ENCODE results near the gene SPATA24.

The SPATA24 gene

DNA sequence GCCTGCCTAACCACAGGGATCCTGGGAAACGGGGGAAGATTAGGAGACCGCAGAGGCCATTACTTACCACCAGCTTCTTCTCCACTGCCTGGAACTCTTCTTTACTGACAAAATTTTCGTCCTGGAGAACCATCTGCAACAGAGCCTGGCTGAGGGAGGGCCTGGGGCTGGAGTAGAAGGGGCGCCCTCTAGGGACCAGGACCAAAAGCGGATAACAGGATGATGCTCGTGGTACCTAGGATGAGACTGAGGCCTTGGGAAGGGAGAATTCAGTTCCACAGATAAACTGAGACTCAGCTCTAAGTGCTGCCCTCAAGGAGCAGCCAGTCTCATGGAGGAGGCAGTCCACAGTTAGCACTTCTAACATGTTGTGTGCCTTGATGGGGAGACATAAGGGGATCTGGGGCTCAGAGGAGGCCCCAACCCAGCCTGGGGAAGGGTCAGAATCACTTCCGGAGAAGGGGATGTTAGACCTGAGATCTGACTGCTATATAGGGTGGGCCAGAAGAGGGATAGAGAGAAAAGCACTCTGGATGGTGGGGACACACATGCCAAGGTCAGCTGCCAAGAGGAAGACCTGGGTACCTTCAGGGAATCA is 1.2 kb downstream of the SPATA24 start:
- H3K9me3 ChIP-seq (ENCODE audit: low read length), result no peaks in the 10 kb centered on the region
- H3K4me2 ChIP-seq (ENCODE audit: low read length), result peak overlapping the region; percentile 84
- H3F3A ChIP-seq (ENCODE audit: insufficient read depth, low read length), result no peaks in the 10 kb centered on the region
- no peaks in the 10 kb centered on the region for H3K9me2 ChIP-seq (ENCODE audit: low read depth, low read length)
- H3K79me2 ChIP-seq (ENCODE audit: insufficient read depth, low read length), result no peaks in the 10 kb centered on the region
- peak overlapping the region; percentile 58; the same call in 1 of the 2 replicates for H3K9ac ChIP-seq (ENCODE audit: low read length)
- no peaks in the 10 kb centered on the region for H4K20me1 ChIP-seq (ENCODE audit: insufficient read depth, low read length)
- no peak overlapping the region for H2AFZ ChIP-seq (ENCODE audit: low read length)
- H3K4me1 ChIP-seq (ENCODE audit: insufficient read depth, low read length, severe bottlenecking), result peaks cover 26% of the 10 kb centered on the region
- H3K36me3 ChIP-seq (ENCODE audit: insufficient read depth, low read length), result no peaks in the 10 kb centered on the region
- H3K4me3 ChIP-seq (ENCODE audit: low read depth, low read length, poor library complexity, severe bottlenecking), result peak overlapping the region; percentile 62
- H3K27me3 ChIP-seq (ENCODE audit: insufficient read depth, low read length), result no peaks in the 10 kb centered on the region
- no peak for TF ChIP-seq EZH2 (IDR thresholded peaks at IDR 0.05; ENCODE audit: borderline replicate concordance, low read length)
- TF ChIP-seq, protein P1, sequence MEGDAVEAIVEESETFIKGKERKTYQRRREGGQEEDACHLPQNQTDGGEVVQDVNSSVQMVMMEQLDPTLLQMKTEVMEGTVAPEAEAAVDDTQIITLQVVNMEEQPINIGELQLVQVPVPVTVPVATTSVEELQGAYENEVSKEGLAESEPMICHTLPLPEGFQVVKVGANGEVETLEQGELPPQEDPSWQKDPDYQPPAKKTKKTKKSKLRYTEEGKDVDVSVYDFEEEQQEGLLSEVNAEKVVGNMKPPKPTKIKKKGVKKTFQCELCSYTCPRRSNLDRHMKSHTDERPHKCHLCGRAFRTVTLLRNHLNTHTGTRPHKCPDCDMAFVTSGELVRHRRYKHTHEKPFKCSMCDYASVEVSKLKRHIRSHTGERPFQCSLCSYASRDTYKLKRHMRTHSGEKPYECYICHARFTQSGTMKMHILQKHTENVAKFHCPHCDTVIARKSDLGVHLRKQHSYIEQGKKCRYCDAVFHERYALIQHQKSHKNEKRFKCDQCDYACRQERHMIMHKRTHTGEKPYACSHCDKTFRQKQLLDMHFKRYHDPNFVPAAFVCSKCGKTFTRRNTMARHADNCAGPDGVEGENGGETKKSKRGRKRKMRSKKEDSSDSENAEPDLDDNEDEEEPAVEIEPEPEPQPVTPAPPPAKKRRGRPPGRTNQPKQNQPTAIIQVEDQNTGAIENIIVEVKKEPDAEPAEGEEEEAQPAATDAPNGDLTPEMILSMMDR (IDR thresholded peaks at IDR 0.05; ENCODE audit: low read length), result peak; percentile 79
- peak overlapping the region; percentile 89 for H3K27ac ChIP-seq (ENCODE audit: low read depth, low read length, poor library complexity, severe bottlenecking)

DNA sequence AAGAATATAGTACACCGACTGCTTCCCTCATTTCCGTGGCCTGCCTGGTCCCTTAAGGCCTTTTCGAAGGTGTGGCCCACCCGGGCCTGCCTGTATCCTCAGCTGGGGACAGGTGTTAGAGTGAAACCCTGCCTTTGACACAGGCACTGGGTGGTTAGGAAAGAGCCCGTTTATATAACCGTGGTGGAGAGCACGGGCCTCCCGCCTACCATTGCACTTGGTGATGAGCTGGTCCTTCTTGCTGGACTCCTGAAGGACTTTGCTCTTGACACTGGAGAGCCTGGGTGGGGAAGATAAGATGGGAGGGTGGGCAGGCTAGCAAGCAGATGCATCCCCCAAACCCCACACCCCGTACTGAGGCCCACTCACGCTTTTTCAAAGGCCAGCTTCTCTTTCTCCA is 2.3 kb downstream of the SPATA24 start:
- Histone ChIP-seq H3K9me2 (ENCODE audit: low read depth, low read length) (no peaks in the 10 kb centered on the region), H3K36me3 (ENCODE audit: insufficient read depth, low read length) (no peaks in the 10 kb centered on the region), H3K27me3 (ENCODE audit: insufficient read depth, low read length) (no peaks in the 10 kb centered on the region), H3K4me3 (ENCODE audit: low read depth, low read length, poor library complexity, severe bottlenecking) (no peak overlapping the region), H4K20me1 (ENCODE audit: insufficient read depth, low read length) (no peaks in the 10 kb centered on the region), H3K9me3 (ENCODE audit: low read length) (no peaks in the 10 kb centered on the region), H3K27ac (ENCODE audit: low read depth, low read length, poor library complexity, severe bottlenecking) (no peak overlapping the region), H3K9ac (ENCODE audit: low read length) (no peak overlapping the region), H3K4me1 (ENCODE audit: insufficient read depth, low read length, severe bottlenecking) (peaks cover 18% of the 10 kb centered on the region), H2AFZ (ENCODE audit: low read length) (no peak overlapping the region), H3K79me2 (ENCODE audit: insufficient read depth, low read length) (no peaks in the 10 kb centered on the region), H3K4me2 (ENCODE audit: low read length) (no peak overlapping the region), H3F3A (ENCODE audit: insufficient read depth, low read length) (no peaks in the 10 kb centered on the region)
- TF ChIP-seq, protein P1 (IDR thresholded peaks at IDR 0.05; ENCODE audit: low read length), result no peak
- no peak for TF ChIP-seq EZH2 (IDR thresholded peaks at IDR 0.05; ENCODE audit: borderline replicate concordance, low read length)

DNA sequence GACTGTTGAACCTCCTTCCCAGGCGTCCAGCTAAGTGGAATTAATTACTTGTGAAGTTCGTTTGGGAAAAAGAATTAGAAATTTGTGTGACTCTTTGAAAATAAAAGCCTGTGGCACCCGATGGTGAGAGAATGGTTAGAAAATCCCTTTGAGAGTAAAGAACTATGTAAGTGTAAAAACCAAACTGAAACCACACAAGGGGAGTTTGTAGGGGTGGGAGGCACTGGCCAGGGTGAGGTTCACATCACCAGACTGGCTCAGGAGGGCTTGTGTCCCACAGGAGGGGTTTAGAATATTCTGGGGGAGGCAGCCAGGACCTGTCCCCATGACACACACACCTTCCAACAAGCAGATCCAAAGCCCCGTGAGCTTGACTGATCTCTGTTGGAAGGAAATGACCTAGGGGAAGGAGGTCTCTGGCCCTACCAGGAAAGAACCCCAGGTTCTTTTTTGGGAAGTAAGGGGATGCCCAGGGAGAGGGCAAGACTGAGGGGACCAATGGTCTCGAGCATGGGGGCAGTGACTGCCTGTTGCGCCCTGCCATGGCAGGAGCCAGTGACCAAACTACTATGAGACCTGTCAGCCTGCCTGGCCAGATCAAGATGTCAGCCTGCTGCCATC is 4.3 kb downstream of the SPATA24 start:
- H3K4me1 ChIP-seq (ENCODE audit: insufficient read depth, low read length, severe bottlenecking), result peaks cover 34% of the 10 kb centered on the region
- no peaks in the 10 kb centered on the region for H3K79me2 ChIP-seq (ENCODE audit: insufficient read depth, low read length)
- no peak overlapping the region for H3K27ac ChIP-seq (ENCODE audit: low read depth, low read length, poor library complexity, severe bottlenecking)
- no peaks in the 10 kb centered on the region for H4K20me1 ChIP-seq (ENCODE audit: insufficient read depth, low read length)
- H3K9me3 ChIP-seq (ENCODE audit: low read length), result no peaks in the 10 kb centered on the region
- no peaks in the 10 kb centered on the region; the same call in 1 of the 2 replicates for H3K36me3 ChIP-seq (ENCODE audit: insufficient read depth, low read length)
- no peaks in the 10 kb centered on the region for H3F3A ChIP-seq (ENCODE audit: insufficient read depth, low read length)
- H3K9ac ChIP-seq (ENCODE audit: low read length), result no peak overlapping the region
- H3K4me3 ChIP-seq (ENCODE audit: low read depth, low read length, poor library complexity, severe bottlenecking), result no peak overlapping the region
- H3K9me2 ChIP-seq (ENCODE audit: low read depth, low read length), result no peaks in the 10 kb centered on the region
- TF ChIP-seq EZH2 (IDR thresholded peaks at IDR 0.05; ENCODE audit: borderline replicate concordance, low read length), result no peak
- TF ChIP-seq, protein P1 (IDR thresholded peaks at IDR 0.05; ENCODE audit: low read length), result no peak
- H3K27me3 ChIP-seq (ENCODE audit: insufficient read depth, low read length), result no peaks in the 10 kb centered on the region
- H2AFZ ChIP-seq (ENCODE audit: low read length), result no peak overlapping the region
- H3K4me2 ChIP-seq (ENCODE audit: low read length), result no peak overlapping the region
